HG03196 (cell line): ENCODE data around the gene CNOT1.
A peak's percentile ranks its signal among the peaks of the same experiment; 100 is the strongest.

Source experiments
- ATAC-seq: cut with Tn5 transposase; IDR thresholded peaks from one replicate; pipeline ENCODE4 v1.9.1; 2021; ENCODE audit not compliant: unreplicated experiment

Gene CNOT1

GRCh38 chr16:58488531-58488930 lies 141.1 kb downstream of the CNOT1 start:
- ATAC-seq: no peak

- peak; percentile 51 for ATAC-seq
Observed at GRCh38 chr16:58487566-58488351, 141.9 kb downstream of the CNOT1 start.

- no peak for ATAC-seq
Observed at GRCh38 chr16:58485184-58485887, 144.3 kb downstream of the CNOT1 start.

GRCh38 chr16:58481931-58482330 lies 147.7 kb downstream of the CNOT1 start:
- no peak for ATAC-seq

GRCh38 chr16:58481226-58481869 lies 148.3 kb downstream of the CNOT1 start:
- no peak for ATAC-seq

- ATAC-seq: no peak
Observed at GRCh38 chr16:58478427-58478826, 151.2 kb downstream of the CNOT1 start.

- ATAC-seq: no peak
Observed at GRCh38 chr16:58476791-58477190, 152.8 kb downstream of the CNOT1 start.

- ATAC-seq: no peak
Observed at GRCh38 chr16:58475091-58475619, 154.5 kb downstream of the CNOT1 start.

- ATAC-seq: no peak
Observed at GRCh38 chr16:58474296-58474695, 155.3 kb downstream of the CNOT1 start.

- ATAC-seq: no peak
Observed at GRCh38 chr16:58472827-58473226, 156.8 kb downstream of the CNOT1 start.

- no peak for ATAC-seq
Observed at GRCh38 chr16:58472266-58472665, 157.4 kb downstream of the CNOT1 start.

- no peak for ATAC-seq
Observed at GRCh38 chr16:58471209-58471975, 158.2 kb downstream of the CNOT1 start.
